A673 (cell line): ENCODE results near the gene ZFYVE1. TPM values are rescaled to one million over a fixed set of nuclear protein-coding genes. Genes with fewer than 3 reads are reported as not detected.

Experiments
- BruUV-seq: library from RNA; stranded (reverse); fragments of 400-500 nt; replicated peaks from 2 replicates; lab custom pipeline; 2021; lab: Mats Ljungman, UMichigan
- CTCF ChIA-PET: fragments of 300-600 bp; sonication (Branson Sonifier 250); formaldehyde crosslinking; loops from one replicate; lab custom pipeline; 2022; ENCODE audit warnings: antibody characterized with exemption; lab: Charles Lee
- POLR2A ChIA-PET: fragments of 300-600 bp; sonication (Branson Sonifier 250); formaldehyde crosslinking; loops from one replicate; lab custom pipeline; 2022; ENCODE audit warnings: antibody characterized with exemption; ENCODE audit not compliant: low non-redundant PET; lab: Charles Lee
- DNase-seq: peaks from one replicate; pipeline ENCODE4 v3.0.0-alpha.2; 2015; ENCODE audit warnings: low spot score
- H3K27ac ChIP-seq: fragments of 200-600 bp; sonication (generic); 2 replicates; pipeline ENCODE4 v1.5.1; 2016; ENCODE audit warnings: mixed run types, low read depth, mild to moderate bottlenecking, mixed read lengths, antibody characterized with exemption, low read length; ENCODE audit not compliant: poor library complexity, severe bottlenecking
- H3K27me3 ChIP-seq: fragments of 200-600 bp; sonication (generic); replicated peaks from 2 replicates; pipeline ENCODE4 v1.6.1; 2017; ENCODE audit warnings: mixed run types, low read depth, mild to moderate bottlenecking, mixed read lengths, antibody characterized with exemption, low read length; ENCODE audit not compliant: insufficient read depth, poor library complexity
- H3K36me3 ChIP-seq: fragments of 200-600 bp; sonication (generic); 2 replicates; pipeline ENCODE4 v1.6.1; 2016; ENCODE audit warnings: mixed run types, mild to moderate bottlenecking, mixed read lengths, antibody characterized with exemption, low read length; ENCODE audit not compliant: insufficient read depth, poor library complexity, severe bottlenecking
- H3K4me1 ChIP-seq: fragments of 200-600 bp; sonication (generic); 2 replicates; pipeline ENCODE4 v1.6.1; 2017; ENCODE audit warnings: mixed run types, mild to moderate bottlenecking, mixed read lengths, antibody characterized with exemption, low read length; ENCODE audit not compliant: insufficient read depth, poor library complexity, severe bottlenecking
- H3K4me3 ChIP-seq: fragments of 200-600 bp; sonication (generic); 2 replicates; pipeline ENCODE4 v1.5.1; 2016; ENCODE audit warnings: low read depth, mixed run types, mild to moderate bottlenecking, mixed read lengths, low read length; ENCODE audit not compliant: poor library complexity, severe bottlenecking
- H3K9me3 ChIP-seq: fragments of 200-600 bp; sonication (generic); 2 replicates; pipeline ENCODE4 v1.6.1; 2016; ENCODE audit warnings: mixed run types, low read depth, mild to moderate bottlenecking, mixed read lengths, antibody characterized with exemption, low read length; ENCODE audit not compliant: poor library complexity, severe bottlenecking
- CTCF ChIP-seq: fragments of 300-800, 200-600 bp; sonication (generic); conservative IDR thresholded peaks from 2 replicates; pipeline ENCODE4 v1.5.1; 2017; ENCODE audit warnings: low read depth, mild to moderate bottlenecking, antibody characterized with exemption, low read length, moderate library complexity, mixed read lengths
- EZH2 ChIP-seq: fragments of 200-600 bp; sonication (generic); IDR thresholded peaks from 2 replicates; pipeline ENCODE4 v1.6.1; 2017; ENCODE audit warnings: borderline replicate concordance, low read depth, mild to moderate bottlenecking, mixed read lengths, antibody characterized with exemption, low read length; ENCODE audit not compliant: poor library complexity, severe bottlenecking
- intact Hi-C: fragments of 100-400 bp; cut with micrococcal nuclease; formaldehyde crosslinking; loops from one replicate; pipeline ENCODE4 v1.10.0; 2022; ENCODE audit not compliant: unreplicated experiment
- total RNA-seq: library from RNA; stranded (reverse); gene quantifications from 2 replicates; pipeline ENCODE4 v1.2.3, GENCODE V29; 2021

Gene ZFYVE1
- total RNA-seq, 1 experiment from 2014 or later, result 7.8 TPM

- Histone ChIP-seq H3K4me3 (no peak overlapping the region), H3K36me3 (peaks cover 15% of the 10 kb centered on the region), H3K4me1 (no peaks in the 10 kb centered on the region), H3K27me3 (no peaks in the 10 kb centered on the region), H3K27ac (no peak overlapping the region), H3K9me3 (no peaks in the 10 kb centered on the region)
- intact Hi-C loops, result no loop called here
- TF ChIP-seq CTCF (0 out of 2 replicates have a peak, but pooled peaks have one; percentile 19), EZH2 (no peak)
- ChIA-PET CTCF (interaction anchor here (1.1 kb wide), 1 partner anchor 429 kb away, joined by 4 read pairs; no protein-coding TSS in a partner anchor), POLR2A (no interaction called here)
- no peak for DNase-seq
- BruUV-seq, result no TSS peak
Observed at GRCh38 chr14:72942934-72943333, 84.0 kb downstream of the ZFYVE1 start.

DNA sequence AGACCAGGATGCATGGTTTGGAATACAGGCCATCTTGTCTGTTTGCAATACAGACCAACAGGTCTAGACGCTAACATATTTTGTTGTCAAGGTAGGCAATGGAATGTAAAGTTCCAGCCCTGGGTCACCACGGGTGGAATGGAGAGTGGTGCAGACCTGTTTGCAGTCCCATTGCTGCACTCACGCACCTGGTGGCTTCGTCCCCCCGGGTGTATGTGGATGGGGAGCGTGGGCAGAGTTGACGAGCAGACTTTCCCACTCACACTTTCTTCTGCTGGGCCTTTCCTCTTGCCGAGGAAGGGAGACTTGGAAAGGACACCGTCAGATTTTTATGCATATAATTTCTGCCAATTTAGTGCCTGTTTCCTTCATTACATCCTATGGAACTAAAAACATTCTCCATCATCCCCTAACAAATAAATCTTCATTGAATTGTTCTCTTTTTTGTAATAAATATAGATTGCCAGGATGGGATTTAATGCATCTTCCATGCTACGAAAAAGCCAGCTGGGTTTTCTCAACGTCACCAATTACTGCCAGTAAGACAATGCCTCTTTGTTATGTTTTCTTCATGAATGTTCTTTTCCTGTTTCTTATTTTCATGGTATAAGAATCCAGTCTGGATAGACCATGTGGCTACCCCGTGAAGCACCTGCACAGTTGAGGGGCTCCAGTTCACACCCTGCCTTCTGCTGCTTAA lies 85.5 kb downstream of the ZFYVE1 start:
- H3K27ac ChIP-seq, result no peak overlapping the region
- ChIA-PET CTCF (no interaction called here), POLR2A (no interaction called here)
- no peak overlapping the region for H3K4me3 ChIP-seq
- TF ChIP-seq EZH2 (no peak), CTCF (no peak)
- BruUV-seq, result no TSS peak
- DNase-seq, result no peak
- no peaks in the 10 kb centered on the region for H3K9me3 ChIP-seq
- H3K4me1 ChIP-seq, result no peaks in the 10 kb centered on the region
- intact Hi-C loops, result no loop called here
- H3K27me3 ChIP-seq, result no peaks in the 10 kb centered on the region
- peaks cover 15% of the 10 kb centered on the region for H3K36me3 ChIP-seq

- no peaks in the 10 kb centered on the region for H3K27me3 ChIP-seq
- intact Hi-C loops, result no loop called here
- TF ChIP-seq CTCF (no peak), EZH2 (no peak)
- H3K4me3 ChIP-seq, result no peak overlapping the region
- H3K9me3 ChIP-seq, result no peaks in the 10 kb centered on the region
- CTCF ChIA-PET, result no interaction called here
- POLR2A ChIA-PET, result interaction anchor here (0.6 kb wide), 1 partner anchor 34 kb away, joined by 7 read pairs; no protein-coding TSS in a partner anchor
- no peak for DNase-seq
- H3K4me1 ChIP-seq, result no peaks in the 10 kb centered on the region
- no peak overlapping the region for H3K27ac ChIP-seq
- H3K36me3 ChIP-seq, result peaks cover 15% of the 10 kb centered on the region
- BruUV-seq, result no TSS peak
Observed at GRCh38 chr14:72939630-72940029, 87.3 kb downstream of the ZFYVE1 start.
